Measurements from ENCODE around the gene EIF2B2.

GRCh38 chr14:74956280-74957072 is 46.2 kb upstream of the EIF2B2 start:
- TF ChIP-seq, protein P1, sequence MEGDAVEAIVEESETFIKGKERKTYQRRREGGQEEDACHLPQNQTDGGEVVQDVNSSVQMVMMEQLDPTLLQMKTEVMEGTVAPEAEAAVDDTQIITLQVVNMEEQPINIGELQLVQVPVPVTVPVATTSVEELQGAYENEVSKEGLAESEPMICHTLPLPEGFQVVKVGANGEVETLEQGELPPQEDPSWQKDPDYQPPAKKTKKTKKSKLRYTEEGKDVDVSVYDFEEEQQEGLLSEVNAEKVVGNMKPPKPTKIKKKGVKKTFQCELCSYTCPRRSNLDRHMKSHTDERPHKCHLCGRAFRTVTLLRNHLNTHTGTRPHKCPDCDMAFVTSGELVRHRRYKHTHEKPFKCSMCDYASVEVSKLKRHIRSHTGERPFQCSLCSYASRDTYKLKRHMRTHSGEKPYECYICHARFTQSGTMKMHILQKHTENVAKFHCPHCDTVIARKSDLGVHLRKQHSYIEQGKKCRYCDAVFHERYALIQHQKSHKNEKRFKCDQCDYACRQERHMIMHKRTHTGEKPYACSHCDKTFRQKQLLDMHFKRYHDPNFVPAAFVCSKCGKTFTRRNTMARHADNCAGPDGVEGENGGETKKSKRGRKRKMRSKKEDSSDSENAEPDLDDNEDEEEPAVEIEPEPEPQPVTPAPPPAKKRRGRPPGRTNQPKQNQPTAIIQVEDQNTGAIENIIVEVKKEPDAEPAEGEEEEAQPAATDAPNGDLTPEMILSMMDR (IDR thresholded peaks at IDR 0.05) = no peak
- TF ChIP-seq POLR2A (IDR thresholded peaks at IDR 0.05) = no peak

Measured in uterus (tissue), 2 donors.